Right atrium auricular region (tissue), 2 donors: ENCODE results near the gene C16orf92. TPM values are rescaled to one million over a fixed set of nuclear protein-coding genes. Genes with fewer than 3 reads are reported as not detected.
A peak's percentile ranks its signal among the peaks of the same experiment; 100 is the strongest.

ENCODE experiments used
- DNase-seq: peaks from one replicate; pipeline ENCODE4 v3.0.0-alpha.2; 2019; ENCODE audit warnings: low spot score
- H3K27ac ChIP-seq, 2 donors: fragments of 200-600 bp; sonication (generic); 1 replicate in 1 of 2; 2 replicates in 1 of 2; pipeline ENCODE4 v1.5.1; 2016 to 2019
- H3K27me3 ChIP-seq, 2 donors: fragments of 200-600 bp; sonication (generic); one replicate each; pipeline versions ENCODE4 v1.5.1 to v1.6.0; 2017 to 2019
- H3K36me3 ChIP-seq: fragments of 200-600 bp; sonication (generic); one replicate; pipeline ENCODE4 v1.5.1; 2016
- H3K4me1 ChIP-seq, 2 donors: fragments of 200-600 bp; sonication (generic); one replicate each; pipeline versions ENCODE4 v1.5.1 to v1.6.0; 2017 to 2019
- H3K4me3 ChIP-seq, 2 donors: fragments of 200-600 bp; sonication (generic); 1 replicate in 1 of 2; 2 replicates in 1 of 2; pipeline ENCODE4 v1.5.1; 2017 to 2019; ENCODE audit warnings: mild to moderate bottlenecking in 1 of 2, moderate library complexity in 1 of 2
- H3K9me3 ChIP-seq, 2 donors: fragments of 200-600 bp; sonication (generic); one replicate each; pipeline ENCODE4 v1.5.1; 2019
- CTCF ChIP-seq, 2 donors: fragments of 200-600 bp; sonication (generic); IDR thresholded peaks; one replicate each; pipeline ENCODE4 v1.5.1; 2019; ENCODE audit warnings: antibody characterized with exemption in 2 of 2
- total RNA-seq, 2 donors: library from RNA; depleted of rRNA; stranded (reverse); fragments of >200 nt; gene quantifications; one replicate each; pipeline ENCODE4 v1.1.0, GENCODE V29; 2016

C16orf92 gene
- total RNA-seq, 2 donors from 2014 or later, result not detected

GRCh38 chr16:30066761-30067583 lies 44.0 kb downstream of the C16orf92 start:
- Histone ChIP-seq H3K27ac (peak overlapping the region; percentile 96 to 100), H3K4me3 (peak overlapping the region; percentile 81 to 91), H3K27me3 (no peaks in the 10 kb centered on the region), H3K9me3 (no peaks in the 10 kb centered on the region), H3K4me1 (peaks cover 0 to 63% of the 10 kb centered on the region in 2 donors), H3K36me3 (peaks cover 59% of the 10 kb centered on the region)
- no peak for DNase-seq
- TF ChIP-seq CTCF (IDR thresholded peaks at IDR 0.05), result no peak

- H3K9me3 ChIP-seq, result no peaks in the 10 kb centered on the region
- peaks cover 65% of the 10 kb centered on the region for H3K36me3 ChIP-seq
- H3K4me1 ChIP-seq, result peaks cover 0 to 63% of the 10 kb centered on the region in 2 donors
- H3K4me3 ChIP-seq, result peak overlapping the region; percentile 81 to 91
- peak overlapping the region; percentile 96 to 100 for H3K27ac ChIP-seq
- no peak for TF ChIP-seq CTCF (IDR thresholded peaks at IDR 0.05)
- no peaks in the 10 kb centered on the region for H3K27me3 ChIP-seq
- DNase-seq, result no peak
Measured at GRCh38 chr16:30067584-30067916, 44.6 kb downstream of the C16orf92 start.

- no peak for DNase-seq
- H3K4me3 ChIP-seq, result peak overlapping the region in 1 of 2 donors; percentile 7
- H3K36me3 ChIP-seq, result peaks cover 71% of the 10 kb centered on the region
- H3K4me1 ChIP-seq, result peaks cover 0 to 59% of the 10 kb centered on the region in 2 donors
- no peaks in the 10 kb centered on the region for H3K9me3 ChIP-seq
- H3K27ac ChIP-seq, result peak overlapping the region; percentile 71 to 96
- H3K27me3 ChIP-seq, result no peaks in the 10 kb centered on the region
- no peak for TF ChIP-seq CTCF (IDR thresholded peaks at IDR 0.05)
Measured at GRCh38 chr16:30068333-30068732, 45.3 kb downstream of the C16orf92 start.

GRCh38 chr16:30068750-30069610 lies 46.0 kb downstream of the C16orf92 start:
- Histone ChIP-seq H3K27me3 (no peaks in the 10 kb centered on the region), H3K27ac (peak overlapping the region; percentile 71 to 96), H3K9me3 (no peaks in the 10 kb centered on the region), H3K4me3 (peak overlapping the region in 1 of 2 donors; percentile 19), H3K4me1 (peaks cover 0 to 53% of the 10 kb centered on the region in 2 donors), H3K36me3 (peaks cover 71% of the 10 kb centered on the region)
- DNase-seq, result no peak
- TF ChIP-seq CTCF (IDR thresholded peaks at IDR 0.05), result peak in 1 of 2 donors; percentile 37

GRCh38 chr16:30069611-30070462 lies 46.8 kb downstream of the C16orf92 start:
- peaks cover 0 to 51% of the 10 kb centered on the region in 2 donors for H3K4me1 ChIP-seq
- peak overlapping the region; percentile 71 to 96 for H3K27ac ChIP-seq
- H3K27me3 ChIP-seq, result no peaks in the 10 kb centered on the region
- H3K4me3 ChIP-seq, result peak overlapping the region in 1 of 2 donors; percentile 19
- no peaks in the 10 kb centered on the region for H3K9me3 ChIP-seq
- TF ChIP-seq CTCF (IDR thresholded peaks at IDR 0.05), result no peak
- H3K36me3 ChIP-seq, result peaks cover 71% of the 10 kb centered on the region
- DNase-seq, result no peak
